Neuron (in vitro differentiated cells): Measurements from ENCODE around the gene TUBA1C.
"Not testable (repeated sequence)": the region's sequence is repeated elsewhere in the genome, so short reads cannot be mapped to it uniquely, and the experiment has no call there.

Experiments
- H2AFZ ChIP-seq: one replicate; pipeline ENCODE4 v1.6.1; 2013; ENCODE audit warnings: low read depth, mild to moderate bottlenecking, inconsistent platforms, low read length, moderate library complexity
- H3K27me3 ChIP-seq: one replicate; pipeline ENCODE4 v1.6.1; 2013; ENCODE audit warnings: low read length; ENCODE audit not compliant: insufficient read depth
- H3K36me3 ChIP-seq: one replicate; pipeline ENCODE4 v1.6.1; 2013; ENCODE audit warnings: low read length; ENCODE audit not compliant: insufficient read depth
- H3K4me1 ChIP-seq: one replicate; pipeline ENCODE4 v1.6.1; 2013; ENCODE audit warnings: low read length; ENCODE audit not compliant: insufficient read depth
- H3K4me3 ChIP-seq: 2 replicates; pipeline ENCODE4 v1.5.1; 2013; ENCODE audit warnings: mild to moderate bottlenecking, low read length, moderate library complexity
- H3K9me3 ChIP-seq: one replicate; pipeline ENCODE4 v1.6.1; 2013; ENCODE audit warnings: low read length

Gene TUBA1C

DNA sequence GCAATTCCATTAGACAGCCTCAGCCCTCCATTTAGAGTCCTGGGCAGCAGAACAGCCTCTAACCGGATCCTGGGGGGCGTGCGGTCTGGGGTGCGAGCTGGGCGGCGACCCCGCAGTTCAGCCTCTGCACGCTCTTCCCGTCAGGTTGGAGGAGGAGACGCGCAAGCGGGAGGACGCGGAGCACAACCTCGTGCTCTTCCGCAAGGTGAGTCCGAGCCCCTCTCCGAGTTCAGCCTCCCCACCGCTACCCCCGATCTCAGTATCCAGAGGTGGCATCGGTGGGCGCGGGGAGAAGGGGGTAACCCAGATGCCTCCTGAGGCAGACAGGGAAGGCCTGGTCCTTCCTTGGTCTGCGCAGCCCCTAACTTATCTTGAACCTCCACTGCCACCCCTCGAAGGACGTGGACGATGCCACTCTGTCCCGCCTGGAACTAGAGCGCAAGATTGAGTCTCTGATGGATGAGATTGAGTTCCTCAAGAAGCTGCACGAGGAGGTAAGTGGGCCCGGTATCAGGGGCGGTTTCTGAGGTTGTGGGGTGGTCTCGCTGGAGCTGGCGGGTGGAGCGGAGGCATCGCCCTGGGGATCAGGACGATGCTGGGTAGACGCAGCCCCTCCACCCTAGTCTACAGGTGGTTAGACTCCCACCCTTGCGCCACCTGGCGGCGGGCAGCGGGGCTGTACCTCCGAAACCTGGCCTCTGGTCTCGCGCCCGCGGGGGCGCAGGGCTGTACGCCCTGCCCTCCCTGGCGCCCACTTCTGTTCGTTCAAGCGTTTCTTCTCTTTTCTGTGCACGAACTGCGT lies 31.4 kb downstream of the TUBA1C start:
- Histone ChIP-seq H3K36me3 (no peaks in the 10 kb centered on the region), H3K4me3 (no peak overlapping the region), H3K4me1 (peaks cover 22% of the 10 kb centered on the region), H2AFZ (no peak overlapping the region), H3K9me3 (peaks cover 5% of the 10 kb centered on the region), H3K27me3 (peaks cover 67% of the 10 kb centered on the region)

DNA sequence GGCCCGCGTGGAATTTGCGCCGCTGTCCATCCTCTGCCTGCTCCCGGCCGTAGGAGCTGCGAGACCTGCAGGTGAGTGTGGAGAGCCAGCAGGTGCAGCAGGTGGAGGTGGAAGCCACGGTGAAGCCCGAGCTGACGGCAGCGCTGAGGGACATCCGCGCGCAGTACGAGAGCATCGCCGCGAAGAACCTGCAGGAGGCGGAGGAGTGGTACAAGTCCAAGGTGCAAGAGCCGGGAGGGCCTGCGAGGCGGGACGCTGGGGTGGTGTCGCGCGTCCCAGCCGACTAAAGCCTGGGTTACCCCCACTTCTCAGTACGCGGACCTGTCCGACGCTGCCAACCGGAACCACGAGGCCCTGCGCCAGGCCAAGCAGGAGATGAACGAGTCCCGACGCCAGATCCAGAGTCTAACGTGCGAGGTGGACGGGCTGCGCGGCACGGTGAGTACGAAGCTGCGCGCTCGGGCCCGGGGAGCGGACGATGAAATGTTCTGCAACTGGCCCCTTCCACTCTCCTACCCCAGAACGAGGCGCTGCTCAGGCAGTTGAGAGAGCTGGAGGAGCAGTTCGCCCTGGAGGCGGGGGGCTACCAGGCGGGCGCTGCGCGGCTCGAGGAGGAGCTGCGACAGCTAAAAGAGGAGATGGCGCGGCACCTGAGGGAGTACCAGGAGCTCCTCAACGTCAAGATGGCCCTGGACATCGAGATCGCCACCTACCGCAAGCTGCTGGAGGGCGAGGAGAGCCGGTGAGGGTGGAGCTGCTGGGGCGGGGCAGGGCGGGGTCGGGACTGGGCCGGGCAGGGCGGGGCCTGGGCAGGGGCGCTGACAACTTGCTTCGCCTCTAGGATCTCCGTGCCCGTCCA lies 32.2 kb downstream of the TUBA1C start:
- no peaks in the 10 kb centered on the region for H3K36me3 ChIP-seq
- no peak overlapping the region for H2AFZ ChIP-seq
- peaks cover 65% of the 10 kb centered on the region for H3K27me3 ChIP-seq
- peaks cover 22% of the 10 kb centered on the region for H3K4me1 ChIP-seq
- no peak overlapping the region for H3K4me3 ChIP-seq
- peaks cover 5% of the 10 kb centered on the region for H3K9me3 ChIP-seq

DNA sequence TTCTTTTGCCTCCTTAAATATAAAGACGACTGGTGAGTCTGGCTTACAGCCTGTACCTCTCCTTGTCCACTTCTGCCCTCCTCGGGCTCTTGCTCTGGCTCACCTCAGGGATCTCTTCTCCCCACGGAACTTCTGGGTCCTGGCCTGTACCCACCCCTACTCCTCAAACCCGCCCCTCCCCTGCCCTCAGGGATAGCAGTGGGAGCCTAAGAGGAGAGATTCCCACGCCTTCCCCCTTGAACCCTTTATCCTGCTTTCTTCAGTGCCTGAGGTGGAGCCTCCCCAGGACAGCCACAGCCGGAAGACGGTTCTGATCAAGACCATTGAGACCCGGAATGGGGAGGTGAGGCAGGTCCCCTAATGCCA lies 32.8 kb downstream of the TUBA1C start:
- Histone ChIP-seq H3K27me3 (peaks cover 62% of the 10 kb centered on the region), H3K4me3 (no peak overlapping the region), H3K4me1 (peaks cover 21% of the 10 kb centered on the region), H2AFZ (no peak overlapping the region), H3K9me3 (peaks cover 5% of the 10 kb centered on the region), H3K36me3 (no peaks in the 10 kb centered on the region)

DNA sequence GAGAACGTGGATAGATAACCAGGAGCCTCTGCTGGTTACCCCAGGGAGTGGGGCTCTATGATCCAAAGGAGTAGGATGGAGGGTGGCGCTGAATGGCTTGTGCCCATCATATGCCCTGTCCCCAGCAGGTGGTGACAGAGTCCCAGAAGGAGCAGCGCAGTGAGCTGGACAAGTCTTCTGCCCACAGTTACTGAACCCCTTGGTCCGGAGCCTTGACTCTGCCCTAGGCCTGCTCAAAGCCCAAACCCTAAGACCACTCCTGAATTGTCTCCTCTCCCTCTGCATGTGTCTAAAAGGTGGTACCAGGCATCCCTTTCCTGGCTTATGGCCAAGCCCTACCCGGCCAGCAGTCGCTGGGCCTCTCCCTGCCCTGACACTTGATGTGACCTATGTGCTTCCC lies 33.3 kb downstream of the TUBA1C start:
- H3K36me3 ChIP-seq, result no peaks in the 10 kb centered on the region
- H3K9me3 ChIP-seq, result peaks cover 5% of the 10 kb centered on the region
- no peak overlapping the region for H2AFZ ChIP-seq
- H3K4me1 ChIP-seq, result peaks cover 17% of the 10 kb centered on the region
- peaks cover 60% of the 10 kb centered on the region for H3K27me3 ChIP-seq
- H3K4me3 ChIP-seq, result no peak overlapping the region

- Histone ChIP-seq H3K4me3 (no peak overlapping the region), H2AFZ (no peak overlapping the region), H3K36me3 (no peaks in the 10 kb centered on the region), H3K9me3 (no peaks in the 10 kb centered on the region), H3K27me3 (peaks cover 30% of the 10 kb centered on the region), H3K4me1 (peaks cover 6% of the 10 kb centered on the region)
These were observed 36.9 kb downstream of the TUBA1C start for GRCh38 chr12:49301760-49302159.

- H3K4me3 ChIP-seq, result no peak overlapping the region
- H3K27me3 ChIP-seq, result peaks cover 12% of the 10 kb centered on the region
These were observed 39.3 kb downstream of the TUBA1C start for GRCh38 chr12:49304161-49304560.

DNA sequence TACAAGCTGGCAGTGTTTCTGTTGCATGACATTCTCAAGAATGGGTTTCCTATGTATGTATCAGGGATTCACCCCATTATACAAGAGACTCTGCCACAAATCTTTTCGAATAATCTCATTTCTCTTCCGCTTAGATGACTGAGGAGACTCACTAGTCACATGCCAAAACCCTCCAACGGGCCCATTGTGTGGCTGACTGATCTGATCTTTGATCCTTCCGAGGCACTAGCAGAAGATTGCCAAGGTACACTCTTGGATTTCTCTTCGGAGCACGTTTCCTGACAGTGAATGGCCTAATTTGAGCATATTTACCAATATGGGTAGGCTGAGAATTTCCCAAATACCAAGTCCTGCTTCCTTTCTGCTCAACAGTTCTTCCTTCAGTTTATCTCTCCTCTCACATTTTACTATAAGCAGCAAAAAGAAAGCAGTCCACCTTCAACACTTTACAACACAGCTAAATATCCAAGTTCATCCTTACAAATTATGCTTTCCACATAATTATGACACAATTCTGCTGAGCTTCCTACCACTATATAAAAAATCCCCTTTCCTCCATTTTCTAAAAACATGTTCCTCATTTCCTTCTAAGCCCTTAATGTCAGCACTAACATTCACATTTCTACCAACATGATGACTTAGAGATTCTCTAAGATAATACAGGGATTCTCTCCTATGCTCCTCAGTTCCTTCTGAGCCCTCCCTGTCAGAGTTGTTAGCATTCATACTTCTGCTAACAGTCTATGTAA lies 41.1 kb downstream of the TUBA1C start:
- Histone ChIP-seq H2AFZ (no peak overlapping the region), H3K4me3 (no peak overlapping the region), H3K4me1 (no peaks in the 10 kb centered on the region)

More at GRCh38 chr12:49304161-49304560, 39.3 kb downstream of the TUBA1C start:
- Histone ChIP-seq H3K9me3 (no peaks in the 10 kb centered on the region), H2AFZ (no peak overlapping the region), H3K4me1 (no peaks in the 10 kb centered on the region), H3K36me3 (no peaks in the 10 kb centered on the region)

GRCh38 chr12:49309386-49309785 lies 44.5 kb downstream of the TUBA1C start:
- H3K27me3 ChIP-seq, result peaks cover 11% of the 10 kb centered on the region
- H3K4me3 ChIP-seq, result no peak overlapping the region
- H3K4me1 ChIP-seq, result no peaks in the 10 kb centered on the region
- H2AFZ ChIP-seq, result no peak overlapping the region
- no peaks in the 10 kb centered on the region for H3K36me3 ChIP-seq
- H3K9me3 ChIP-seq, result no peaks in the 10 kb centered on the region

More for the DNA sequence above, 41.1 kb downstream of the TUBA1C start:
- Histone ChIP-seq H3K9me3 (no peaks in the 10 kb centered on the region), H3K36me3 (no peaks in the 10 kb centered on the region), H3K27me3 (peaks cover 12% of the 10 kb centered on the region)

- H3K27me3 ChIP-seq, result peaks cover 11% of the 10 kb centered on the region
- not testable (repeated sequence) for H3K9me3 ChIP-seq, H2AFZ ChIP-seq, H3K4me1 ChIP-seq, H3K4me3 ChIP-seq, H3K36me3 ChIP-seq
These were observed 45.6 kb downstream of the TUBA1C start for GRCh38 chr12:49310451-49311000.

- Histone ChIP-seq H2AFZ (no peak overlapping the region), H3K4me1 (no peaks in the 10 kb centered on the region), H3K4me3 (no peak overlapping the region), H3K9me3 (no peaks in the 10 kb centered on the region), H3K36me3 (no peaks in the 10 kb centered on the region), H3K27me3 (peaks cover 2% of the 10 kb centered on the region)
These were observed 49.9 kb downstream of the TUBA1C start for GRCh38 chr12:49314811-49315210.

GRCh38 chr12:49317118-49317517 lies 52.2 kb downstream of the TUBA1C start:
- not testable (repeated sequence) for H2AFZ ChIP-seq, H3K9me3 ChIP-seq, H3K4me3 ChIP-seq, H3K27me3 ChIP-seq, H3K36me3 ChIP-seq, H3K4me1 ChIP-seq

GRCh38 chr12:49320411-49321103 lies 55.7 kb downstream of the TUBA1C start:
- H2AFZ ChIP-seq, H3K9me3 ChIP-seq, H3K27me3 ChIP-seq, H3K36me3 ChIP-seq, H3K4me3 ChIP-seq: not testable (repeated sequence)
- peaks cover 13% of the 10 kb centered on the region for H3K4me1 ChIP-seq
